OCI-LY1 (cell line): ENCODE measurements around the gene EMC8.

Experiments used
- CTCF ChIP-seq: fragments of 200-600 bp; sonication (generic), shearing (Covaris generic); IDR thresholded peaks from 2 replicates; pipeline ENCODE4 v1.5.1; 2017; ENCODE audit warnings: mild to moderate bottlenecking, antibody characterized with exemption, low read length, moderate library complexity, mixed read lengths
- EZH2 ChIP-seq: fragments of 200-600 bp; sonication (generic), shearing (Covaris generic); IDR thresholded peaks from 2 replicates; pipeline ENCODE4 v1.8.0; 2017; ENCODE audit warnings: borderline replicate concordance, mixed run types, mild to moderate bottlenecking, antibody characterized with exemption, low read length, moderate library complexity, mixed read lengths

- TF ChIP-seq CTCF (no peak), EZH2 (no peak)
Measured at GRCh38 chr16:85782451-85782850, 16.9 kb downstream of the EMC8 start.
